ENCODE results near the gene CDKL1.
"Not testable (repeated sequence)": the region's sequence is repeated elsewhere in the genome, so short reads cannot be mapped to it uniquely, and the experiment has no call there.

Gene CDKL1

GRCh38 chr14:50331596-50331995, 65.1 kb downstream of the CDKL1 start:
- in situ Hi-C loops (cut with HindIII; ENCODE audit: low sequenced_read_pairs), result no loop called here
- no peak for TF ChIP-seq CTCF (IDR thresholded peaks at IDR 0.05; ENCODE audit: low read depth, low read length)
- no peak overlapping the region for H3K4me3 ChIP-seq (ENCODE audit: low read depth, low read length)
- DNase-seq (ENCODE audit: low read depth, low spot score), result no peak

GRCh38 chr14:50321009-50321660, 75.5 kb downstream of the CDKL1 start:
- peak; percentile 95 for DNase-seq (ENCODE audit: low read depth, low spot score)
- in situ Hi-C loops (cut with HindIII; ENCODE audit: low sequenced_read_pairs), result no loop called here
- peak; percentile 91 for TF ChIP-seq CTCF (IDR thresholded peaks at IDR 0.05; ENCODE audit: low read depth, low read length)
- peak overlapping the region; percentile 37 for H3K4me3 ChIP-seq (ENCODE audit: low read depth, low read length)

- H3K4me3 ChIP-seq (ENCODE audit: low read depth, low read length), result no peak overlapping the region
- in situ Hi-C loops (cut with HindIII; ENCODE audit: low sequenced_read_pairs), result no loop called here
- no peak for TF ChIP-seq CTCF (IDR thresholded peaks at IDR 0.05; ENCODE audit: low read depth, low read length)
- DNase-seq (ENCODE audit: low read depth, low spot score), result peak; percentile 51
These were observed 76.4 kb downstream of the CDKL1 start for GRCh38 chr14:50320283-50320682.

- in situ Hi-C loops (cut with HindIII; ENCODE audit: low sequenced_read_pairs), result no loop called here
- DNase-seq (ENCODE audit: low read depth, low spot score), result no peak
- TF ChIP-seq CTCF (IDR thresholded peaks at IDR 0.05; ENCODE audit: low read depth, low read length), result no peak
- H3K4me3 ChIP-seq (ENCODE audit: low read depth, low read length), result no peak overlapping the region
These were observed 77.0 kb downstream of the CDKL1 start for GRCh38 chr14:50319721-50320120.

GRCh38 chr14:50319293-50319692, 77.4 kb downstream of the CDKL1 start:
- no peak overlapping the region for H3K4me3 ChIP-seq (ENCODE audit: low read depth, low read length)
- in situ Hi-C loops (cut with HindIII; ENCODE audit: low sequenced_read_pairs), result no loop called here
- no peak for TF ChIP-seq CTCF (IDR thresholded peaks at IDR 0.05; ENCODE audit: low read depth, low read length)
- DNase-seq (ENCODE audit: low read depth, low spot score), result no peak

GRCh38 chr14:50318031-50318626, 78.6 kb downstream of the CDKL1 start:
- H3K4me3 ChIP-seq (ENCODE audit: low read depth, low read length), result no peak overlapping the region
- in situ Hi-C loops (cut with HindIII; ENCODE audit: low sequenced_read_pairs), result no loop called here
- peak; percentile 66 for TF ChIP-seq CTCF (IDR thresholded peaks at IDR 0.05; ENCODE audit: low read depth, low read length)
- DNase-seq (ENCODE audit: low read depth, low spot score), result peak; percentile 55

- in situ Hi-C loops (cut with HindIII; ENCODE audit: low sequenced_read_pairs); DNase-seq (ENCODE audit: low read depth, low spot score): not testable (repeated sequence)
These were observed 82.6 kb downstream of the CDKL1 start for GRCh38 chr14:50314098-50314497.

More at GRCh38 chr14:50314098-50314497, 82.6 kb downstream of the CDKL1 start:
- H3K4me3 ChIP-seq (ENCODE audit: low read depth, low read length), result not testable (repeated sequence)
